Ramos (cell line): ENCODE measurements around the gene ASXL3.

Experiments used
- in situ Hi-C: fragments of 300-500 bp; cut with MboI; formaldehyde crosslinking; loops from one replicate; pipeline ENCODE4 v1.14.3; 2022; ENCODE audit warnings: low sequenced_read_pairs; ENCODE audit not compliant: unreplicated experiment

The ASXL3 gene

GRCh38 chr18:33708876-33709275, 130.9 kb downstream of the ASXL3 start:
- in situ Hi-C loops, result no loop called here

DNA sequence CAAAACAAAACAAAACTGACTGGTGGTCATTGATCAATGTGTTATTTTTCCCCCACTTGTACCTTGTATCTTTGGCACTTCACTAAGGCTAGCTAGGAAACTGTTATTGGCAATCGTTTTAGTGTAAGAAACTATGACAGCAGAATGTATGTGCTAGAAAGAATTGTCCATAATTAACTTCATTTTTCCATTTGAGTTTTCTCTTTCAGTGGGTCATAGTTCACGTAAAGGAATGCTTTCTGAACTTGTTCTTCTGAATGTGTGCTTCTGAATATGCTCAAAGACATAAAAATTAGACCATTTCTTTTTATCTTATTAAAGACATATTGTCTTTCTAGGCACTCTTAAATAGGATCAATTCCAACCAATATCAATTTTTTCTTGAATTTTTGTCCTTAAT, 132.2 kb downstream of the ASXL3 start:
- in situ Hi-C loops, result no loop called here

DNA sequence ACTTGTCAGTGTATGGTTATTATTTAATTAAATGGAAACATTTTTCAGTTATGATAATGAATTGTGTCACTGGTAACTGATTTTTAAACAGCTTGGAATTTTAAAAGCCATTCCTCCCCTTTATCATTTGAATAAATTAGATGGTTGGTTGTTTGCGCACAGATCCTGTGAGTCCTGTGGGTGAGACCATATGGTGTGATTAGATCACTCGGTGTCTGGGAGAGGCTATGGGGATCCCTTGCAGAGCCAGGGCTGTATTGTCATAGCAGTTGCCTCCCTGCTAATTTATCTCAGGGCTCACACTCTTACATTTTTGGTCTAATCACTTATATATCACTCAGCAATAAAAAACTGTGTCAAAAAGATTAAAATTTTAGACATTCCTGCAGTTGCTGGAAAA, 133.5 kb downstream of the ASXL3 start:
- in situ Hi-C loops, result no loop called here

- in situ Hi-C loops, result no loop called here
Measured at GRCh38 chr18:33712719-33713118, 134.7 kb downstream of the ASXL3 start.

- in situ Hi-C loops, result no loop called here
Measured at GRCh38 chr18:33716061-33716683, 138.2 kb downstream of the ASXL3 start.

DNA sequence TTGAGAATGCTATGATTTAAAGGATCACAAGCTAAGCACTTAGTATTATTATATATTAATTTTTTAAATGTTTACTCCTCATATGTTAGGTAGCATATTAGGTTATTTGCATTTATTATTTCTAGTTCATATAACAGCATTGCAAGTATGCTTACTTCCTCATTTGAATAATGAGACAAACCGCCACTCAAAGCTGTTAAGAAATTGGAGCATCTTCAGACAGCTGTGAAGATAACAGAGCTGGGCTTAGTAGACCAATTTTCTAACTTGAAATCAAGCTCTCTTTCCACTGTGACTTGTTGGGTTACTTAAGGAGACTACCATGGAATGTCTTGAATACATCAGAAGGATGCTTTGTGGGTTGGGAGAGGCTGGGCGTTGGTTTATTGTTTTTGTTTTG, 139.3 kb downstream of the ASXL3 start:
- in situ Hi-C loops, result no loop called here

- in situ Hi-C loops, result no loop called here
Measured at GRCh38 chr18:33720133-33720532, 142.1 kb downstream of the ASXL3 start.

DNA sequence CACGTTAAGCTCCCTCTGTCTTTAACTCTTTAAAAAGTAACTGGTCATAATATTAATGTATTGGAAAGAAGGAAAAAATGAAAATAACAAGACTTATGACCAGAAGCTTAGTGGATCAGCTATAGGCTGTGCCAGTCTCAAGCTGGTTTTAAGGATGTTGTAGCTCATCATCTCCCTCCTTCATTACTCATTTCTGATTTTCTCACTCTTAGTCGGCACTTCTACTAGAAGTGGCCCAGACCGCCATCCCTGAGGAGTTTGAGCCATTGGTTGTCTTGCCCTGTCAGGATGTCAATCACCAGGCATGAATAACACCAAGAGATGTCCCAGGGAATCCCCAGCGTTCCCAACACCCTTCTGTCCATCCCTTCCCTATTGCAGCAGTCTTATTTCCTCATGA, 151.5 kb downstream of the ASXL3 start:
- in situ Hi-C loops, result no loop called here

GRCh38 chr18:33733376-33733775, 155.4 kb downstream of the ASXL3 start:
- in situ Hi-C loops, result no loop called here

GRCh38 chr18:33735428-33735827, 157.4 kb downstream of the ASXL3 start:
- in situ Hi-C loops, result no loop called here

DNA sequence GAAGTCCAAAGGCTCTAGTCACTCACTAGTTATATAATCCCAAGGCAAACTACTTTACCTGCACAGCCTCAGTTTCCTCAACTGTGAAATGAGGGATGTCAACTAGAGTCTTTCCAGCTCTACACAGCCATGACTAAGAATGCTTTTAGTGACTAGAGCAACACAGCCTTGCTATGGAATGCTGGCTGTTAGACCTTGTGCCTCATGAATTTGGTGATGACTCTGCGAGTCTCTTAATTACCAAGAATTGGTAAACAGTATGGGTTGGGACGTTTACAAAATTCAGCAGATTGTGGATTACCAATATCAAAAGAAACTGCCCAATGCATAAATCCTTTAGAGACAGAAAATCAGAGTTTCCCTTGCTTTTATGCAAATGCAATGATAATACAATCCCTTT, 163.7 kb downstream of the ASXL3 start:
- in situ Hi-C loops, result no loop called here

GRCh38 chr18:33744032-33744697, 166.1 kb downstream of the ASXL3 start:
- in situ Hi-C loops, result no loop called here

DNA sequence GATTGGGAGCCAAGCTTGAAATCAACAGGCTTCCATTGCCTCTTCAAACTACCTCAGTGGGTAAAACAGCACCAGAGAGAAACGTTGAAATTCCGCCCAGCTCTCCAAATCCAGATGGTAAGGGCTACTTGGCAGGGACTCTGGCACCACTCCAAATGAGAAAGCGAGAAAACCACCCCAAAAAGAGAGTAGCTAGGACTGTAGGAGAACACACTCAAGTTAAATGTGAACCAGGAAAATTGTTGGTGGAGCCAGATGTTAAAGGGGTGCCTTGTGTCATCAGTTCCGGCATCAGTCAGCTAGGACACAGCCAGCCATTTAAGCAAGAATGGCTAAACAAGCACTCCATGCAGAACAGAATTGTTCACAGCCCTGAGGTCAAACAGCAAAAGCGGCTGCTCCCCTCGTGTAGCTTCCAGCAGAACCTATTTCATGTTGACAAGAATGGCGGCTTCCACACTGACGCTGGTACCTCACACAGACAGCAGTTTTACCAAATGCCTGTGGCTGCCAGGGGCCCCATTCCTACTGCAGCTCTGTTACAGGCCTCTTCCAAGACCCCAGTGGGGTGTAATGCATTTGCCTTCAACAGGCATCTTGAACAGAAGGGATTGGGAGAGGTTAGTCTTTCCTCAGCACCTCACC, 167.3 kb downstream of the ASXL3 start:
- in situ Hi-C loops, result no loop called here

GRCh38 chr18:33745871-33746545, 168.0 kb downstream of the ASXL3 start:
- in situ Hi-C loops, result no loop called here

- in situ Hi-C loops, result no loop called here
Measured at GRCh38 chr18:33749834-33750233, 171.8 kb downstream of the ASXL3 start.

- in situ Hi-C loops, result no loop called here
Measured at GRCh38 chr18:33750366-33750765, 172.3 kb downstream of the ASXL3 start.

GRCh38 chr18:33751613-33752221, 173.7 kb downstream of the ASXL3 start:
- in situ Hi-C loops, result no loop called here

DNA sequence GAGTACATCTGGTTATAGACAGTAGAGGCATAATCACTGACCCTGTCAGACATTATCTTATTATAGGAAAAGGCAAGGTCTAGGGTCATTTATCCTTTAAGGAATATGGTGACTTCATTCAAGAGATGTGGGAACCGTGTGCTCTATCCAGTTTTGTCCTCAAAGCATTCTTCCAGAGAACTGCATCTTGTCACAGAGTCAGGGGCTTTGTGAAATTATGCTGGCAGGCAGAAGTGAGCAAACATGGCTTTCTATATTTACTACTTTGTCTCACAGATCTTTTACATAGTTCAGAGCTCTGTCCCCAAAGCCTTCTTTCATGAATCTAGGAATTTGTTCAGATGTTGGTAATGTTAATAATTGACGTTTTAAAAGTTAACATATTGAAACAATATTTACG, 177.4 kb downstream of the ASXL3 start:
- in situ Hi-C loops, result no loop called here

- in situ Hi-C loops, result no loop called here
Measured at GRCh38 chr18:33755931-33756560, 178.0 kb downstream of the ASXL3 start.

DNA sequence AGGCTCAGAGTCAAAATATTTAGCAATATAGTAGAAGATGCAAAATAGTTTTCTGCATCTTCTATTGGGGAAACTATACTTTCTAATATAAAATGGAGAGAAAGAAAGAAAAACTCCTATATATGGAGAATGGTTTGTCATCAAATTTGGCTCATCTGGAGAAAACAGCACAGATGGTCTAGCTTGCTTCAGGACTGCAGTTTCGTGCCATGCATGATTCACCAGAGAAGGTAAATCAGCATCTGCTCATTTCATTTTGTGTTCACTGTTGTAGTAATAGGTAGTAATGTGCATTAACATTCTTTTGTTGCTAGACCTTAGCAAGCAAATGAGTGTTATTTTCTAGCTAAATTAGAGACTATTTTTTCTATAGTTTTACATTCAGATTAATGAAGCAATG, 179.0 kb downstream of the ASXL3 start:
- in situ Hi-C loops, result no loop called here
